Cardiac fibroblast (primary cell): ENCODE data around the gene ADAM11.
"Not testable (repeated sequence)": the region's sequence is repeated elsewhere in the genome, so short reads cannot be mapped to it uniquely, and the experiment has no call there.

Experiments used
- DNase-seq, 2 donors: peaks; one replicate each; pipeline versions ENCODE4 v3.0.0 to v3.0.0-alpha.2; 2010; ENCODE audit warnings: low read depth in 2 of 2
- H3K4me3 ChIP-seq, 2 donors: replicated peaks in 1 of 2; 1 replicate in 1 of 2; 2 replicates in 1 of 2; pipeline ENCODE4 v1.5.1; 2011; ENCODE audit warnings: low read depth in 2 of 2, low read length in 2 of 2, mild to moderate bottlenecking in 2 of 2, moderate library complexity in 1 of 2
- TF ChIP-seq, protein P1 (sequence below): IDR thresholded peaks from one replicate; pipeline ENCODE4 v1.5.1; 2011; ENCODE audit warnings: low read depth, mild to moderate bottlenecking, low read length, inconsistent platforms

ADAM11 gene

GRCh38 chr17:44751331-44751730 is 7.5 kb upstream of the ADAM11 start:
- TF ChIP-seq, protein P1, sequence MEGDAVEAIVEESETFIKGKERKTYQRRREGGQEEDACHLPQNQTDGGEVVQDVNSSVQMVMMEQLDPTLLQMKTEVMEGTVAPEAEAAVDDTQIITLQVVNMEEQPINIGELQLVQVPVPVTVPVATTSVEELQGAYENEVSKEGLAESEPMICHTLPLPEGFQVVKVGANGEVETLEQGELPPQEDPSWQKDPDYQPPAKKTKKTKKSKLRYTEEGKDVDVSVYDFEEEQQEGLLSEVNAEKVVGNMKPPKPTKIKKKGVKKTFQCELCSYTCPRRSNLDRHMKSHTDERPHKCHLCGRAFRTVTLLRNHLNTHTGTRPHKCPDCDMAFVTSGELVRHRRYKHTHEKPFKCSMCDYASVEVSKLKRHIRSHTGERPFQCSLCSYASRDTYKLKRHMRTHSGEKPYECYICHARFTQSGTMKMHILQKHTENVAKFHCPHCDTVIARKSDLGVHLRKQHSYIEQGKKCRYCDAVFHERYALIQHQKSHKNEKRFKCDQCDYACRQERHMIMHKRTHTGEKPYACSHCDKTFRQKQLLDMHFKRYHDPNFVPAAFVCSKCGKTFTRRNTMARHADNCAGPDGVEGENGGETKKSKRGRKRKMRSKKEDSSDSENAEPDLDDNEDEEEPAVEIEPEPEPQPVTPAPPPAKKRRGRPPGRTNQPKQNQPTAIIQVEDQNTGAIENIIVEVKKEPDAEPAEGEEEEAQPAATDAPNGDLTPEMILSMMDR: no peak
- DNase-seq: no peak
- no peak overlapping the region for H3K4me3 ChIP-seq

- DNase-seq: no peak
- no peak overlapping the region for H3K4me3 ChIP-seq
- TF ChIP-seq, protein P1: no peak
Measured at GRCh38 chr17:44751806-44752205, 7.0 kb upstream of the ADAM11 start.

DNA sequence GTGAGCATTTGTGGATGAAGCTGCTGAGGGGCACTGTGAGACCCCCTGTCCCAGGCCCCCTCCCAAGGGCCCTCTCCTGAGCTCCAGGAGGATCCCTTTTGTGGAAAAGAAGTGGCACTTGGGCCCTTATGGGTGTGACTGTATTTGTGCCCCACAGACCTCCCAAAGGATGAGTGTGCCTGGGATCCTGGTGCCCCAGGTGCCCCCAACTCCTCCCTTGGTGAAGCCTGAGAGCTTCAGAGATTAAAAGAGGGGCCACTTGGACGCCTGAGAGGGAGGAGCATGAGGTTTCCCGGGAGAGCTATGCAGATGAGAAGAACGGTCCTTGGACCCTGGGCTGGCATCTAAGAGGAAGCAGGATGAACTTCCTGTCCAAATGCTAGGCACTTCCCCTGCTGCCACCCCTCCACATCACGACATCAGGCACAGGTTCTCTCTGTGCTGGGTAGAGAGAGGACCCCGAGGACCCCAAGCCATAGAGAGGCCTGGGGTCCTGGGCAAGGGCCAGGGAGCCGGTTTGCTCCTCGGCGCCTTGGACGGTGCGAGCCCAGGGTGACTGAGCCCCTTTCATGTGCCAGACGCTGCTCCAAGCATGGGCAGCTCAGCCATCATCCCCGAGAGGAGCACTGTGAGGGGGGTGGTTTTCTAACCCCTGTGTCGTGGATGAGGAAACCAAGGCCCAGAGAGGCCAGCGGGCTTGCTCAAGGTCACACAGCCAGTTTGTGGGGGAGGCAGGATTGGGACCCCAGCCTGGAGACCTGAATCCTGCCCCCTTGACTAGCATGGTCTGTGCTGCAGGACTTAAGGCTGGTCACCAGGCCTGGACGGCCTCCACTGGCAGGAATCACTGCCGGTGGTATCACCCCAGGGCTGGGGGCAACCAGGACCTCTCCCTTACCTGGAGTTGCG is 5.6 kb upstream of the ADAM11 start:
- no peak overlapping the region for H3K4me3 ChIP-seq
- DNase-seq: no peak
- TF ChIP-seq, protein P1: no peak

DNA sequence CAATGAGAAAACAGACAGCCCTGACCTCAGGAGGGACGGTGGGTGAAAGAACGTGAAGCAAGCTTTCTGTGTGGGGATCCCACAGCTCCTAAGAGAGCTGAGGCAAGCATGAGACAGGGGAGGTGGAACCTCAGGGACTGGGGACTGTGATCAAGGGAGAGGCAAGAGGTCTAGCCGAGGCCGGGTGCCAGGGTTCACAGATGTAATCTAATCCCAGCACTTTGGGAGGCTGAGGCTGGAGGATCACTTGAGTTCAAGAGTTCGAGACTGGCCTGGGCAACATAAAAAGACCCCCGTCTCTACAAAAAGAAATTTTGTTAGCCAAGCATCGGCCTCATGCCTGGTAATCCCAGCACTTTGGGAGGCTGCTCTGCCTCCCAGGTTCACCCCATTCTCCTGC is 4.5 kb upstream of the ADAM11 start:
- TF ChIP-seq, protein P1: no peak
- H3K4me3 ChIP-seq: no peak overlapping the region
- no peak for DNase-seq

- H3K4me3 ChIP-seq, DNase-seq: not testable (repeated sequence)
Measured at GRCh38 chr17:44755180-44755579, 3.6 kb upstream of the ADAM11 start.

DNA sequence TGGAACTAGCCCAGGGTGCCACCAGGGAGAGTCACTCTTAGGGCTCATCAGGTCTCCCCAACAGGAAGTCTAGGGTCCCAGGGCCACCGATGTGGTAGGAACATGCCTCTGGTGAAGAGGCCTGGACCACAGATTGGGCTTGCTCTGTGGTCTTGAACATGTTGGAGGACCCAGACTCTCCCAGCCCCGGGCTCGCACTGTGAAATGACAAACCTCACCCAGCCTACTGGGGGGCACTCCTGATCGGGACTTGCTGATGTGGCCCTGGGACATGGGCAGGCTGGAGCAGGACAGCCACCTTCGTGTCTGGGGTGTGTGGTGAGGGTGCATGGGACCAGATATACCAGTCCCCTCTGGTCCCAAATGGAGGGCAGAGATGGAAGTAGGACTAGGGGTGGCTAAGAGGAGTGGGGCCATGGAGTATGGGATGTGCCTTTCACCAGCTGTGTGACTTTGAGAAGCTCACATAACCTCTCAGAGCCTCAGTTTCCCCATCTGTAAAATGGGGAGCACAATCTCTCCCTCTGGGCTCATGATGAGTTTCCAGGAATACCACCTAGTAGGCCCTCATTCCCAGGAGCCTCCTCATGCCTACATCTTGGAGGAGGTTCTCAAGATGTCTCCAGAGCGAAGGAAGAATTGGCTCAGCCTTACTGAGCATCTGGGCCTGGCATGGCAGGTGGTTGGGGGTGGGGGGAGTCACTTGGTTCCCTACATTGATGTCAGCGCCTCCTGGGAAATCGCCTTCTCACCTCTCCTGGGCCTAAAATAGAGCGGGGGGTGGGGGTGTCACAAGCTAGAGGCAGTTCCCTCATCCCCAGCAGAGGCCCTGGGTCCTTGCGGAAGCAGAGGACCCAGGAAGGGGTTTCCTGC is 1.5 kb upstream of the ADAM11 start:
- H3K4me3 ChIP-seq: no peak overlapping the region
- no peak for DNase-seq
- TF ChIP-seq, protein P1: no peak

GRCh38 chr17:44757918-44758413 is 822 bp upstream of the ADAM11 start:
- DNase-seq: no peak
- TF ChIP-seq, protein P1: no peak
- H3K4me3 ChIP-seq: no peak overlapping the region
